Measurements from ENCODE around the gene SERPINB1.

The SERPINB1 gene

GRCh38 chr6:2844008-2844407 is 2.3 kb upstream of the SERPINB1 start:
- no peak for DNase-seq

GRCh38 chr6:2843138-2843740 is 1.6 kb upstream of the SERPINB1 start:
- DNase-seq, result no peak

DNA sequence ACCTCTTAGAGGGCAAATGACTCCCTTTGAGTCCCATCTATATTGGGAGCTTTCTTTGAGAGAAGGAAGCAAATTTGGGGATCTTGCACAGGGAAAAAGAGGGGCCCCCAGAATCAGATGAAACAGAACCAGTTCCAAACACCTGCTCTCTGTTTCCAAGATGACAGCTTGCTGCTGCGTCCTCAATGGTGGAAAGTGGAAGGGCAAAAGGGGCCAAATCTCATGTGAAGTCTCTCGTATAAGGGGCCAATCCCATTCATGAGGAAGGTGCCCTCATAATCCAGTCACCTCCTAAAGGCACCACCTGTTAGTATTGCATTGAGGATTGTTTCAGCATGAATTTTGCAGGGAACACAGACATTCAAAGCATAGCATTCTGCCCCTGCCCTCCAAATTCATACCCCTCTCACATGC is 483 bp upstream of the SERPINB1 start:
- no peak for DNase-seq

DNA sequence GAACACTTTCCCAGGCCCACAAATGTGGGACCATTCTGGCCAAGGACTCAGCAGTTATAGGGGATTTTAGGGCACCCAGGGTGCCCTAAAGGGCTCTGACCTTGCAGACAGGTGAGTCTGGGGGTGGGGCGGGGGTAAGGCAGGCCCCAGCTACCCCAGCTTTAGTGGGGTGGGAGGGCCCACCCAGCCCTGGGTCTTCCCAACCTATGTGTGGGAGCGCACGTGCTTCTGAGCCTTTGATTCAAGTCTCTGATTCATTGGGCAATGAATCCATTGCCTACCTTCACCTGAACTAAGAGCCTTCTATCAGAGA is 958 bp downstream of the SERPINB1 start:
- DNase-seq, result no peak

DNA sequence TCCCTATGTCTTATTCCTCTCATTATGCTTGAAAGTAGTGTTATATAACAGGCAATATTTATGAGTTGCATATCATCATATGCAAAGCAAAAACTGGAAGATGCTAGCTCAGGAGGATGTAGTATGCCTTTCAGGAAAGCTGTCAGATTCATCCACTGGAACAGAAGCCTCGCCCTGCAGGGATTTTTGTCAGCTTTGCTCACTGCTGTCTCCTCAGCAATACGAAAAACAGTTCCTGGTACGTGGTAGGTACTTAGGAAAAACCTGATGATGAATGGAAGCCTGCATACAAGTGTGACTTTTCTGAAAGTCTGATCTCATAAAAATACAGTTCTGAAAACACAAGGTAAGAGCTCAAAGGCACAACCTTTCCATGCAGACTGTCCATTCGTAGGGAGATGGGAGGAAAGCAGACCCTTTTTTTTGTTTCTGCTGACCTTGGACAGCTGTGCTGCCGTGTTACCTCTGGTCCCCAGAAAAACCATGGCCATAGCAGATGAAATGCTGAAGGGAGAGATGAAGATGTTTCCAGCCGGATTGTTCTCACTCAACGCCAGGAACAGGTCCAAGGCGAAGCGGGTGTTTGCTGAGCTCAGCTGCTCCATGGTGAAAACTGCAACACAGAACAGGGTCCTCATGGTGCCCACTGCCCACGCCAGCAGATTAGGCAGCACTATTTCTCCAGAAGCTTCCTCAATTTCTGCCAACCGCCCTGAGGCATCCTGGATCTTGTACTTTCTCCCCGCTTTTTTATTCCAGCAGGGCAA is 1.5 kb downstream of the SERPINB1 start:
- no peak for DNase-seq

GRCh38 chr6:2839195-2839981 is 2.3 kb downstream of the SERPINB1 start:
- peak; percentile 86 for DNase-seq

DNA sequence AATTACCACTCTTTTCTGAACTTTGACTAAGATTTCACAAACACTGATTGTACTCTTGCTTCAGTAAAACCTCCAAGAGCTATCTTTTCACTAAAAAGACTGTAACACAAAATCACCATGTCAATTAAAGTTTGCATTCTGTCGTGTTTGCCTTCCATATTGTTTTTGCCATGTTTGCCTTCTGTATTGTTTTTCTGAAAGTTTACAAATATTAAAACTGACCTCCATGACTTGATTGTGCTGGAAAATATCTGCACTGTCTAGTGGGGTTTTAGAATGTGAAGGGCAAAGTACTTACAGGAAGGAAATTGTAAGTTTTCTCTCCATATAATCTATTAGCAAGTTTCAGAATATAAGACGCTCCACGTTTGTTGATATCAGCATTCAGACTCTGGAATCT is 3.4 kb downstream of the SERPINB1 start:
- no peak for DNase-seq

DNA sequence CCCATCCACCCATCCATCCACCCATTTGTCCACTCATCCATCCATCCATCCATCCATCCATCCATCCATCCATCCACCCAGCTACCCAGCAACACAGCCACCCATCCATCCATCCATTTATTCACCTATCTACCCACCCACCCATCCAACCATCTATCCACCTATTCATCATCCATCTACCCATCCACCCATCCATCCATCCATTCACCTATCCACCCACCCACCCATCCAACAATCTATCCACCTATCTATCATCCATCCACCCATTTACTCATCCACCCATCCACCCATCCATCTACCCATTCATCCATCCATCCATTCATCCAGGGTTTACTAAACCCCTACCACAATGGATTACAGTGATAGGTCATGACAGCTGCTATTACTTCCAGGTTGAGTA is 7.4 kb downstream of the SERPINB1 start:
- DNase-seq, result no peak

DNA sequence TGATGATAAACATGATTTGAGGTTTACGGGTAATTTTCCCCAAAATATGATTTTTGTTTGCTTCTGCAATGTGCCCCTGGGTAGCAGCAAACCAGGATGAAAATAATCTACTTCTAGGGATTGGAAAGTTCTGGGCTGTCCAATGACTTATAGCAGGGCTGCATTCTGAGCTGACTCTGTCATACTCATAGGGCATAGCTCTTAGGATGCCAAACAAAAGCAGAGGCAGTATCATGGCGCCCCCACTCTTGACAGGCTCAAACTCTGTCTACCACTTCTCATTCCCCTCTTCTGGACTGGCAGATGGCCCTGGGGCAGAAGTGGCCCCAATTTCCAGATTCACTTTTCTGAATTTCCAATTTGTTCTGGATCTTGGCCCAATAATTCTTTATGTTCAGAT is 10.3 kb downstream of the SERPINB1 start:
- peak; percentile 40 for DNase-seq

DNA sequence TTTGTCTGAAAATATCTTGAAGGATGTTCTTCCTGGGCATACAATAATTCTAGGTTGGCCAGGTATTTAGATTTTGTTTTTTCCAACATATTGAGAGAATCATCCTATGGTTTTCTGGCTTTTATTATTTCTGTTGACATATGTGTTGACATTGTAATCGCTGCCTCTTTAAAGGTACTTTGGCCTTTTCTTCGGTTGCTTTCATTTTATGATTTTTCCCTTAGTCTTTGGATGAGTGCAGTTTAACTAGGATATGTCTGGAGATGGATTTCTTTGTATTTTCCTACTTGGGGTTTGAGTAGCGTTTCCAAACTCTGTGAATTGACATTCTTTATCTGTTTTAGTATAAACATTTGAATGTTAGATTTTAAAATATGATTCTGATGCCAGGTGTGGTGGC is 11.5 kb downstream of the SERPINB1 start:
- no peak for DNase-seq

GRCh38 chr6:2829253-2829652 is 12.4 kb downstream of the SERPINB1 start:
- no peak for DNase-seq

DNA sequence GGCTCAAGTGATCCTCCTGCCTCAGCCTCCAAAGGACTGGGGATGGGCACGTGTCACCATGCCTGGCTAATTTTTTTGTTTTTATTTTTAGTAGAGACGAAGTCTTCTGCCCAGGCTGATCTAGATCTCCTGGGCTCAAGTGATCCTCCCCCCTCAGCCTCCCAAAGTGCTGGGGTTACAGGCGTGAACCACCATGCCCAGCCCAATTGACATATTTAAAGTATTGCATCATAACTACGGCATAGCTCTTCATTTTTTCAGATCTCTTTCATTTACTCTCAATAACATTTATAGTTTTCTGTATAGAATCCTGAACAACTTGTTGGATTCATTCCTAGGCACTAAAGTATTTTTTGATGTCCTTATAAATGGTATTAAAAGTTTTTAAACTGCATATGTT is 13.0 kb downstream of the SERPINB1 start:
- DNase-seq, result no peak

- no peak for DNase-seq
These were observed 14.5 kb downstream of the SERPINB1 start for GRCh38 chr6:2827142-2827541.

- DNase-seq, result no peak
These were observed 15.5 kb downstream of the SERPINB1 start for GRCh38 chr6:2826131-2826530.

DNA sequence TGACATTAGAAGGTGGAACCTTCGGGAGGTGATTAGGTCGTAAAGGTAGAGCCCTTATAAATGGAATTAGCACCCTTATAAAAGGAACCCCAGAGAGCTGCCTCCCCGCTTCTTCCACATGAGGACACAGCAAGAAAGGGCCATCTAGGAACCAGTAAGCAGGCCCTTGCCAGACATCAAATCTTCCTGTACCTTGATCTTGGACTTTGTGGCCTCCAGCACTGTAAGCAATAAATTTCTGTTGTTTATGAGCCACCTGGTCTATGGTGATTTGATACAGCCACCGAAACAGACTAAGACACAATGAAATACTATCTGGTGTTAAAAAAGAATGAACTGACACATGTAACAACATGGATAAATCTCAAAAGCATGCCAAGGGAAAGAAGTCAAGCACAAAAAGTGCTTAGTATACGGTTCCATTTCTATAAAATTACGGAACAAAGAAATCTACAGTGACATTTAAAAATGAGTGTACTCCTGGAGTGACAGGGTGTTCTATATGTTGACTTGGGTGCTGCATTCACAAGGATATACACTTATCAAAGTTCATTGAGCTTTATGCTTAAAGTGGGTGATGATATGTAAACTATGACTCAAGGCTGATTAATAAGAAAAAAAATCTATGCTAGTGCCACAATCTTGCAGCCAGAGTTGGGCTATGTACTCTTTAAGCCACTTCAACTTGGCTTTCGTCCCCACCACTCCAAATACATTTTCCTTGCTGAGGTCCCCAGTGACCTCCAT is 18.4 kb downstream of the SERPINB1 start:
- DNase-seq, result no peak

- no peak for DNase-seq
These were observed 20.1 kb downstream of the SERPINB1 start for GRCh38 chr6:2821554-2821953.

DNA sequence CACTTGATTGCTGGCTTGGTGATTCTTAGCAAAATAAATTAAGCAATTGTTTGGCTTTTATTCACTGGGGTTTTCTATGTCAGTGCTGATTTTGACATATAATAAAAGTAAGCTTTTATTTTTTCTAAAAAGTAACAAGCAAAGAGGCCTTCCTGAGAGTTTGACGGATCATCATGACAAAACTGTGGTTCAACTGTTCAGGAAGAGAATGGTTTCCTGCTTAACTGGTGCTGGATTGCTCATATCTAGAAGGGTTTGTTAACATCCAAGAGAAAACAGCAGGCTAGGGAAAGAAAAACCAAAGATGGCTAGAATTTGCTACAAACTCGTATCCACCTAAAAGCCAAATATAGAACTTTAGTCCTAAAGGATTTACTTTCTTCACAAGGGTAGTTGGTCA is 21.2 kb downstream of the SERPINB1 start:
- DNase-seq, result peak; percentile 81

DNA sequence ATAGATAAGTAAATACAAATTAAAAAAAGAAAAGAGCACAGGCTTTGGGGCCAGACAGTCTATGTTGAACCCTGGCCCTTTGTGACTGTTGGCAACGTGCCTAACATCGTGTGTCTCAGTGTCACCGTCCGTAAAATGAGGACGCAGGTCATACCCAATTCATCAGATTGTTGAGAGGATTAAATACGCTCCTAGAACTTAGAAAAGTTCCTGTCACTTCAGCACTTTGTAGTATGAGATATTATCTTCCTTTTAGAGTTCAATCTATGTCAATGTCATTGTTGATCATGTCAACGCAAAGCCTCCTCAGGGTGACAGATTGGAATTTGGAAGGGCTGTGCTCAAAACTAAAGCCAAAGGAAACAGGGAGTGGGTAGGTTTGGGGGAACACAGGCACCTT is 21.7 kb downstream of the SERPINB1 start:
- peak; percentile 51 for DNase-seq

DNA sequence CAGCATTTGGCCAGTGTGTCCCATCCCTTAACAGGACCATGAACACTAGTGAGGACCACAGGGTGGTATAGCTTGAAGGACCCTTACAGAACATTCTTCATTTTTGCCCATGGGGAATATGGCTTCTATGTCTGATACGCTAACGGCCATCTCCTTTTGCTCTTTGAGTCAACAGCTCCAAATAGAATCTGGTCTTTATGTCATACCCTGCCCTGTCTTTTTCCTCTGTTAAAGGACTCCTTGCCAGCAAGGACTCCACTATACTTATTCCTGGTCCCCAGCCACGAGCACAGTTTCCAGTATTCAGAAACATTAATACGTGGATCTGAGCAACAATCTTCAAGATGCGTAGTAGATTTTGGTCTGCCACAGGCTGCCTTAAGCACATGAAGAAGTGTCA is 22.5 kb downstream of the SERPINB1 start:
- DNase-seq, result no peak

DNA sequence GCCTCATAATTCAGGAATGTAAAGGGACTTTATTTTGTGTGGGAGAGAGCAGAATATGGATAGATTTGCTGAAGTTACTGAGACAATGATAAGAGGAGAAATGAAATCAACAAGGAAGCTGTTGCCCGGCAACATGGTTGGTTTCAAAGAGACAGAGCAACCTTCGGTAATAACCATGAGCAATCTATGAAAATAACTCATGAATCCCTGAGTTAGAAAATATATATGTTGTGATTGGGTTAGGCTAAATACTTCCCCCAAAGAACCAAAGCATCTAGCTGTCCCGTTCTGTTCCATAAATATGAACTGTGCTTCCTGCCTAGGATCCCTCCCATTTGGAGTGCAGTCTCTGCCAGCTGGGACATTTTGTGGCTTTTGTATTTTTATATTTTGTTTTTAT is 23.1 kb downstream of the SERPINB1 start:
- DNase-seq, result peak; percentile 52

DNA sequence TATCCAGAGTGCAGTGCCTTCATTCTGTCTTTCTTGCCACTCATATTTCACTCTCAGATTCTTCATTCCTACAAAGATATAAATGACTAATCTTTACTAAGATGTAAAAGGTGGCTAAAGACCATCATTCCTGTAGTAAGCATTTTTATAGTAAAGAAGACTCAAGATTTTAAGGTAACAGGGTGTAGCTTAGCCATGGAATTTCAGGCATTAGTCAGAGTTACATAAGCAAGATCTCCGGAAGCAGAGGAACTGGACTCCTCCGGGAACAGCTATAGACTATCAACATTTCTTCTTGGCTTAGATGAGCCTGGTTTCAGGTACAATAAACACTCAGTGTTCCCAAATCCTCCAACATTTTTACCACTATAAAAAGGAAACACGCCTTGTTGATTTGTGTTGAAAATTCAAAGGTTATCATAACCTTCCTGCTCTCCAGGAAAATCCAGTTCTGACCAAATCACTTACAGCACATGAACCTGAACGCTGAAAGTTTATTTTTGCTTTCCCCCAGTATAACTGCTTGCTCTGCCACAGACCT is 23.7 kb downstream of the SERPINB1 start:
- no peak for DNase-seq

- no peak for DNase-seq
These were observed 25.5 kb downstream of the SERPINB1 start for GRCh38 chr6:2816158-2816557.

DNA sequence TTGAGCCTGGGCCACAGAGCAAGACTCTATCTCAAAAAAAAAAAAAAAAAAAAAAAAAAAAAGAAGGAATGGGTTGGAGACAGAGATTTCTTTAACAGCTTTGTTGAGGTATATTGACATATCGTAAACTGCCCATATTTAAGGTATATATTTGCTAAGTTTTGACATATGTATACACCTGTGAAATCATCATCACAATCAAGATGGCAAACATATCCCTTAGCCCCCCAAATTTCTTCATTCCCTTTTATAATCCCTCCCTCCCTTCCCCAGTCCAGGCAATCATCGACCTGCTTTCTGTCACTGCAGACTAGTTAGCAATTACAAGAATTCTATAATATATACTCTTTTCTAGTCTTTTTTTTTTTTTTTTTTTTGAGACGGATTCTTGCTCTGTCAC is 29.0 kb downstream of the SERPINB1 start:
- no peak for DNase-seq

Data from hematopoietic multipotent progenitor cell treated with erythropoietin and hydrocortisone succinate and interleukin-3 and kit ligand, for 4 days (in vitro differentiated cells).